KG1 (cell line): ENCODE results near the gene HOXC13.

ENCODE experiments used
- DNase-seq: peaks from one replicate; lab custom pipeline; 2025; lab: John Stamatoyannopoulos, UW

Gene HOXC13

DNA sequence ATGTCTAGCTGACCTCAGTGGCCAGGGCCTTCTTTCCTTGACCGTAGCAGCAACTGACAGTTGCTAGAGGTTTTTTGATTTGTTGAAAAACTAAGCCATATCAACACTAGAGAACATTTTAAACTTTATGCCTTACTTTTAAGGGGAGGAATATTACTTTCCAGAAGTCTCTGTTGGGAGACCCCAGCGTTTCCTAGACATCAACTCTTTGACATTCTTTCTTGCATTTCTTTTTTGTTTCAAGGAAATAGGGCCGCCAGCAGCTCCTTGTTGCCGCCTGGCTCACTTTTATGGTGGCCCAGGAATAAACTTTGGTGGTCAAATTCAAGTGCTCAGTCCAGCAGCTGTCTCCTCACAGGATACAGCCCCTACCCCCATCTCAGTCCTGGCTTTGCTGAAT lies 31.8 kb downstream of the HOXC13 start:
- no peak for DNase-seq

DNA sequence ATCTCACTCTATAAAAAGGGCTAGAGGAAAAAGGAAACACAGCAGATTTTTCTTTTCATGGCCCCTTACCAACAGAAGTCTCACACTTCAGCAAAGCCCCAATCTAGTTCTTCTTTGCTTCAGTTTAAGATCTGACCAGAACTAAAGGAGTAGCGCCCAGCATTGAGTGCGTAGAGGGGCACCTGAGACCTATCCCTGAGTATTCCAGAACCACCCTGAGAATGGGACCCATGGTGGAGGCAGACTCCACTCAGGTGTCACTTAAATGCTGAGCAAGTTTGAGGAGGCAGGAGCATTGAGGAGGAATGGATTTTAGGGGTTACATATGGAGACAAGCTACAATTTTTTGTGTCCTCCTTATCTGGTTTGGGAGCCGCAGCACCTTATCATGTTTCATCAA lies 32.5 kb downstream of the HOXC13 start:
- no peak for DNase-seq

DNA sequence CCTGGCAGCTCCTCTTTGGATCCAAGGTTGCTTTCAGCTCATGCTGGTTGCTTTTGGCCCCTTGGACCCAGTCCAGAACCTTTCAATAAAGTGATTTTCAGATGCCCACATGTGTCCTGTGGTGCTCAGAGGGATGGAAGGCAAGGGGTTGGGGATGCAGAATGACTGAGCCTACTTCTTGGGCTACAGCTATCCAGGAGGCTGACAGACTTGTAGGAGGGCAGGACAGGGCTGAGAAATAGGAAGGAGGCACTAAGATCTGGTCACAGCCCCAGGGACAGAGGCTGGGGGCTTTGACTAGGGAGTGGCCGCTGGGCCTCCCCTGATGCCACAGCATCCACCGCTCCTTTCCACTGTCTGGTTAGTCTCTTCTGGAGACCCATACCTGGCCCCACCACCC lies 33.1 kb downstream of the HOXC13 start:
- DNase-seq = no peak

DNA sequence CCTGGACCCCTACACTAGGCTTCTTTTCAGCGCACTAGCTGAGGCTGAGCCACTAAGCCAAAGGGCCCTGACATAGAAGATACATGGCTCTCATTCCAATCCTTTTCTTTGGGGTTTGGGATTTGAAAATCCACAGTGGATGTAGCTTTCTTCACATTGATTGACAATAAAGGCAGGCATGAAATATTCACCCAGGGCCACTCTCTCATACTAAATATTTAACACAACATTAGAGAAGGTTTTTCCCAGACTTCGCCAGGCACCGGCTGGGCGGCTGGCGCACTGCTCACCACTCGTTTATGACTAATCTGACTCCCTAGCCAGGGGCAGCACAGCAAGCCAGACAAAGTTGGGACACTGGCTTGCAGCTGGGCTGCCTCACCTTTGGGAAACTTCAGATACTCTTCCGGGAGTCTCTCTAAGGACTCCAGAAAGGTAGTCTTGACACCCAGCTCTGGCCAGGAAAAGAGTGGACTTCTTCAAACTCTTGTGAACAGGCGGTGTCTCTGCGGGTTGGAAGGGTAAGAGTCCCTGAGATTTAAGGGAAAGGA lies 33.6 kb downstream of the HOXC13 start:
- no peak for DNase-seq

DNA sequence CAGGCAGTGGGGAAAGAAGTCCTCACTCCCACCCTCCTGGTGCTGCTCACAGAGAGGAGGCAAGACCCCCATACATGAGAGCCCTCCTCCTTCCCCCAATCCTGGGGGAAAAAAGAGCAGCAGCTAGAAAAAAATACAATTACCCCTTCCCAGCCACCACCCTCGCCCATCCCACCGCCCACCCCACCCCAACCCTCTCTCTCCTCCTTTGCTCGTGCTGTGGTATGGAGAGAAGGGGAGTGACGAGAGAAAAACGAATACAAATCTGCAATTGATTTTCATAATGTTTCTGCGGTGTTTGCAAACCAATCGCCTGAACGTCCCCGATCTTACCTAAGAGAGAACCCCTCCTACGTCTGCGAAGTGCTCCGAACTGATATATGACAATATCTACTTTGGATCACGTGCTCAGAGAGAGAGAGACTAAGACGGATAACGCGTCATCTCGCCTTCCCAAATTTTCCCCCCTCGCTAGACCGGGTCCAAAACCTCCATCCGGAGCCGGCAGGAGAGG lies 34.1 kb downstream of the HOXC13 start, which contains the start of gene HOXC11:
TSS of gene HOXC11 (plus strand) at position 405 of the 514 bp plus-strand sequence. CDS start 116 bp downstream, outside the sequence.
- no peak for DNase-seq

DNA sequence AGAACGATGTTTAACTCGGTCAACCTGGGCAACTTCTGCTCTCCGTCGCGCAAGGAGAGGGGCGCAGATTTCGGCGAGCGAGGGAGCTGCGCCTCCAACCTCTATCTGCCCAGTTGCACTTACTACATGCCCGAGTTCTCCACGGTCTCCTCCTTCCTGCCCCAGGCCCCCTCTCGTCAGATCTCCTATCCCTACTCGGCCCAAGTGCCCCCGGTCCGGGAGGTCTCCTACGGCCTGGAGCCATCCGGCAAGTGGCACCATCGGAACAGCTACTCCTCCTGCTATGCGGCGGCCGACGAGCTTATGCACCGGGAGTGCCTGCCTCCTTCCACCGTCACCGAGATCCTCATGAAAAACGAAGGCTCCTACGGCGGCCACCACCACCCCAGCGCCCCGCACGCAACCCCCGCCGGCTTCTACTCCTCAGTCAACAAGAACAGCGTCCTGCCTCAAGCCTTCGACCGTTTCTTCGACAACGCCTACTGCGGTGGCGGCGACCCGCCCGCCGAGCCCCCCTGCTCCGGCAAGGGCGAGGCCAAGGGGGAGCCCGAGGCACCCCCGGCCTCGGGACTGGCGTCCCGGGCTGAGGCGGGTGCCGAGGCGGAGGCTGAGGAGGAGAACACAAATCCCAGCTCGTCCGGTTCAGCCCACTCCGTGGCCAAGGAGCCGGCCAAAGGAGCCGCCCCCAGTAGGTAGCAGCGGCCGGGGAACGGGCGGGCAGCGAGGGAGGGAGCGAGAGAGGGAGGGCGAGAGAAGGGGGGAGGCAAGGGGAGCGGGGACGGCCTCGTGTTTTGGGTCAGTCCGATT lies 34.8 kb downstream of the HOXC13 start:
- DNase-seq = no peak

DNA sequence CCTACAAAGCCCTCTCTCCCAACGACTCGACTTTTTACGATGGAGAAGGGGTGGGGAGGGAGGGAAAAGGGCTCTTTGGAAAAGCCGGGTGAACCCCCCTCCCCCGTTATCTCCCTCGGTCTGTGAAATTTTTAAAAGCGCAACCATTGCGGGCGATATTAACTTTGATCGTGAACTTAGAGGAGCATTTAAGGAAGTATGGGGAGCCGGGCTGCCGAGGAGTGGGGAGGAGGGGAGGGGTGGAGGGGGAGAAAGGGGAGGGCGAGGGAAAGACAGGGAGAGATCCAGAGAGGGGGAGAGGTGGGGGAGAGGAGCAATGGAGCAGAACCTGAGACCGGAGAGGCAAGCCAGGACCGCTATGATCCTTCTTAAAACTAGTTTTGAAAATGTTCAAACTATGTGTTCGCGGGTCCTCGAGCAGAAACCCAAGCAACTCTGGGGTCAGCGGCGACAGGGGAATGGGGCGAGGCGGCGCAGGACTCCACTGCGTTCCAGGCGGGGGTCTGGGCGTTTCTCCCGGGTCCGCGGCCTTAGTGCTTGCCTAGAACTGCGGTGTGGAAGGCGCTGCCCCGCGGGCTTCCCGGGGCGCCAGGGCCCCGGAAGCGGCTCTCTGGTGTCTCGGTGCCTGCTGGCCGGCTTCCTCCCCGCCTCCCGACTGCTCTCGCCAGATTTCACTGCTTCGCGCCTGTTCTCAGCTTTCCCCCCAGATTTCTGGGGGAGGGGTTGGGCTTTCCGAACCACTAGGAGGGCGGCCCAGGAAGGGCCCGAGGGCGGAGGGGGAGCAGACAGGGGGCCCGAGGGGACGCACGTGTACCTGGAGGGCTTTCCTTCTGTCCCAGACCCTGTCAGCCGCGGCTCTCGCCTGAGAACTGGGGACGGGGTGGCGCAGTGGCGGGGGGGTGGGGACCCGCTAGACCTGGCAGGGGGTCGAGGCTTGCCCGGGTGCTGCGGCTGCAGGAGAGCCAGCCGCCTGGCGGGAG lies 35.7 kb downstream of the HOXC13 start, which contains the start of gene HOTAIR:
TSS of gene HOTAIR (minus strand) at position 871 of the 980 bp plus-strand sequence.
- no peak for DNase-seq

DNA sequence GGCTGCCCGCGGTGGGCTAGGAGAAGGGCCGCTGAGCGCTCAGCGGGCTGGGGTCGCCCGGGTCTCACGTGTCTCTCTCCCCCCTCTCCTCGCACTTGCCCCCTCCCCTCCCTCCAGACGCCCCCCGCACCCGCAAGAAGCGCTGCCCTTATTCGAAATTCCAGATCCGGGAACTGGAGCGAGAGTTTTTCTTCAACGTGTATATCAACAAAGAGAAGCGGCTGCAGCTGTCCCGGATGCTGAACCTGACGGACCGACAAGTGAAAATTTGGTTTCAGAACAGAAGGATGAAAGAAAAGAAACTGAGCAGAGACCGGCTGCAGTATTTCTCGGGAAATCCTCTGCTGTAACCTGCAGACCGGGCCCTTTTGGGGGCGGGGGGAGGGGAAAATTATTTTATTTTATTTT lies 36.4 kb downstream of the HOXC13 start:
- no peak for DNase-seq

DNA sequence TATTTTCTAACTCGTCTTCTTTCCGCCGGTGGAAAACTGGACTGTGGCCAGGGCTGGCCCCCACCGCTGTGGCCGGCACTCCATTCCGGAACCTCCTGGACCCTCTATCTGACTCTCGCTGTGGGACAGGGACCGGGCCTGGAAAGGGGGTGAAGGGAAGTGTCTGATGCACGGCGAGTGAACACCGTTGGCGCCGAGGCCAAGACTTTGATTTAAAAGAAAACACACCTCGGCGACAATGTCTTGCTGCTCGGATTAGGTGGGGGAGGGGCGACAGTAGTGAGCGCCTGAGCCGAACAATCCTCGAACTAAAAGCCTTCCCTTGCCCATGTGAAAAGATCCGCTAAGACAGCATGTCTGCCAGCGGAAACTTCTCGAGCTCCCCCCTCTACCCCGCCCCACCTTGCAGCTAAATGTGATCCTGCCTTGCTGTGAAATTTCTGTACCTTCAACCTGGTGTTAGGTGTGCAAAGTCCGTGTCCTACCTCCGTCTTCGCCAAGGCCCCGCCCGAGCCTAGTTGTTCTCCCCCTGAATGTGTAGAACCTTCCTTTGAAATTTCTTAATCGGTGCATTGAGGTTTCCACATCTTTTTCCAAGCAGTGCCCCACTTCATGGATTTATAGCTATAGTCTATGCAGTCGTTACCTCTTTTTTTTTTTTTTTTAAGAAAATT lies 37.0 kb downstream of the HOXC13 start:
- DNase-seq = no peak

DNA sequence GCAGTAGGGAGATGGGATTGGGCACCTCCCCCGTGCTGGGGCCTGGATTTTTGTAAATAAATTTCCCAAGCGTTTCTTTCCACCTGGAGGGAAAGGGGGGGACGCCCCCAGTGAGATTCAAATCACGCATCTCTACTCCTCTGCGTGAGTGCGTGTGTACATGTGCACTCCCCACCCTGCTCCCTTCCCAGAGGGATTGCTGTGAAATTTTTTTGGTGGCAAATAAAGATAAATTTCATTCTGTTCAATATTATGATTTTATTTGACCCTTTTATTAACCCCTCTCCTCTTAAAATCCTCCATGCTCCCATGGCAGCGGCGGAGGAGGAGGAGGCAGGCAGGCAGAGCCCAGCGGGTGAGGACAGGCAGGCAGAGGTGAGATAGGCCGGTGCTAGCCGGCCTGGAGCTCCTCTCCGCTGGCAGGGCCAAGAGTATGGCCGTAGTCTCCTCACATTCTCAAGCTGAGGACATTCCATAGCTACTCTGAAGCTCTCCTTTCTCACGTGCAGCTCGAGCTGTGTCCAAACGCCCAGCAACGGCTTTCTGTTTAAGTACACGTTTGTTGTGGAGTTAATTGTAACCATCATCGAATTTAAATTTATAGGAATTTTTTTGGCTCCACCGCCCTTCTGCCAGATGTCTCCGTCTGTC lies 37.7 kb downstream of the HOXC13 start:
- no peak for DNase-seq

DNA sequence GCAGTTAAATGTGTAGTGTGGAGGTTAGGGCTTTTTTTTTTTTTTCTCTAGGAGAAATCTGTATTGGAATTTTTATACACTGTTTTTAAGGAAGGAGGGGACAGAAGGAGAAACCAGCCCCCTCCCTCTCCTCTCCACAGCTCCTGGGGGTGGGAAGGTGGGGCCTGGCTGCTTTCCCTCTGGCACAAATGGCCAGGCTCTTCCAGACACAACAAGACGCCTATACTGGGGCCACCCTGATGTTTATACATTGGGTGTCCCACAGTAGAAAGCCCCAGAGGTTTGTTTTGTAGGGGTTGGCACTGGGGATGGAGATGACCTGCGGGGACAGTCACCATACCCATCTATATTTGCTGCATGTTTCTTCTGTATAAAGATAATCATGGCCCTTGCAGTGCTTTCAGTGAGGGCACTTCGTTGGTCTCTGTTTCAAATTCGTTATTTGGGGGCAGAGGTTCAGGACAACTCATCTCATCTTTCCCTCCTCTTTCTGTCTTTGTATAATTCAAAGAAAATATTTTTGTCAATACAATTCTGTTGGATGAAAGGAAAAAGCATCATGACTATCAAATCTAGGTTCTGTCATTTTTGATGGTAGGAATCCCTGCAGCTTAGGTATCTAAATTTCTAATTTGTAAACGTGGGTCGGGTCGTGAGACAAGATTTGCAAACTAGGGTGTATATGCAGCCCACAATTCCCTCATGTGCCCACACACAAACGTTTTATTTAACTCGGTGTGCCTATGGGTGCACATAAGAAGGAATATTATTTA lies 38.4 kb downstream of the HOXC13 start:
- DNase-seq = no peak

DNA sequence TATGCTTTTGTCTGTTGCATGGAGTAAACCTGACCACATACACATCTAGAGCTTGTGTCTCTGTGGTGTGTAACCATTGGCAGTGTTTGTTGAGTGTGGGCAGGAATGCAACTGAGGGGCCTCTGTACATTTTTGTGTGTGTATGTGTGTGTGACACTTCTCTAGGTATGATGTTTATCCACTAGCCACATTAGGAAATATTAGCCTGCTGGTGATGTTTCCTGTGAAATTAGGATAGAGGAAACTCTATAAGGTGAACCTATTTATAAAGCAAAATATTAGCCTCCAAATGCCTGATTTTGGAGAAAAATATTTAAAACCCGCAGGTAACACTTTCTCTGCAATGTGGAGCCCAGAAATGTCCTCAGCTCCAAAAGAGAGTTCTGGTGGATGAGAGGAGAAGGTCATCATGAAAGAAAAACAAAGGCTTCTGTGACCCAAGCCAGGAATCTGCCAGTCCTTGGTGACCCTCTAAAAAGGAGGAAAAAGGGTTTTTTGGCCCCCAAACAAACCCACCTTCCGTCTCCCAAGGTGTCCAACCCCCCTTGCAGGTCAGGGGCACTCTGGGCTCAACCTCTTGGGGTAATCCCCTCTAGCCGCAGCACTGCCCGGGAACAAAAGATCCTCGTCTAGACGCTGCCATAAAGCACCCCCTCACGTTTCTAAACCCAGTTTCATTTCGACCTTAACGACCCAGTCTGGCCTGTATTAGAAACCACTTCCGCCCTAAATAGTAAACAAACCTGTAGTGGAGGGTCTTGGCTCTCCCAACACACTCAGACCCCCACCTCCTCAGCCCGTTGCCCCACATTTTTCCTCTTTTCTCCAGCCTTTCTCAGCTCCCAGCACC lies 39.2 kb downstream of the HOXC13 start:
- DNase-seq = no peak

DNA sequence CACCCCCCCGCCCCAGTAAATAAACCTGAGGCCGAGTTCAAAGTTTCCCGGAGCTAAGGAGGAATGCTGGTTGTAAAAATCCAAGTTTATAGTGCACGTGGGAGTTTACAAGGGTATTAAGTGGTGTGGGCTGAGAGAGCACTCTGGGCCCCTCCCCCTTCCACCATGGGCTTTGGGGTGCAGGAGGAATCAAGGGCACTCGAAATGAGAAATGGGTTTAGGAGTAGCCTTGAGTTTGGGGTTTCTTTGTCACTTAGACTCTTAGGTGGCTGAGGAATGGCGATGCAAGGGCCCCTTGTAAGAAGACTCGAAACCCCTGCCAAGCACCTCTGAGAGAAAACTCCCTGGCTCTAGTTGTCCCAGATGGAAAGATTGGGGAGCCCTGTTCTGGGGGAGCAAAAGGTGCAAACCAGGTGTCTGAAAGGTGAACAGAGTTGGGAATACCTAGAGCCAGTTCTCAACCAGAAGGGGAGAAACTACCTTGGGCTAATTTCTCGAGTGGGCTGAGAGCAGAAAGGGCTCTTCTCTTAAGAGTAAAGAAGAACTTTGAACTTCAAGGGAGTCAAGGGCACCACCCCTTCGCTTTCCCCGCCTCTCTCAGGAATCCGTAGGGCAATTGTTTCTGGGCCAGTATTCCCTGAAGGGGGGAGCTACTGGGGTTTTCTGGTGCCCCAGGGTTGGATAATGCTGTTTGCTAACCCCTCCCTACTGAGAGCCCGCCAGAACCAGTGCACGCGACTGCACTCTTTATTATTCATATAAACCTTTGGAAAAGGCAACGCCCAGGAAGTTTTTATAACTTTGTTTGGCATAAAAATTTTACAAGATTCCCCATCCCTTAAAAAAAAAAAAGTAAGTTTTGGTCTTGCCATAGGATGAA lies 40.1 kb downstream of the HOXC13 start:
- no peak for DNase-seq

DNA sequence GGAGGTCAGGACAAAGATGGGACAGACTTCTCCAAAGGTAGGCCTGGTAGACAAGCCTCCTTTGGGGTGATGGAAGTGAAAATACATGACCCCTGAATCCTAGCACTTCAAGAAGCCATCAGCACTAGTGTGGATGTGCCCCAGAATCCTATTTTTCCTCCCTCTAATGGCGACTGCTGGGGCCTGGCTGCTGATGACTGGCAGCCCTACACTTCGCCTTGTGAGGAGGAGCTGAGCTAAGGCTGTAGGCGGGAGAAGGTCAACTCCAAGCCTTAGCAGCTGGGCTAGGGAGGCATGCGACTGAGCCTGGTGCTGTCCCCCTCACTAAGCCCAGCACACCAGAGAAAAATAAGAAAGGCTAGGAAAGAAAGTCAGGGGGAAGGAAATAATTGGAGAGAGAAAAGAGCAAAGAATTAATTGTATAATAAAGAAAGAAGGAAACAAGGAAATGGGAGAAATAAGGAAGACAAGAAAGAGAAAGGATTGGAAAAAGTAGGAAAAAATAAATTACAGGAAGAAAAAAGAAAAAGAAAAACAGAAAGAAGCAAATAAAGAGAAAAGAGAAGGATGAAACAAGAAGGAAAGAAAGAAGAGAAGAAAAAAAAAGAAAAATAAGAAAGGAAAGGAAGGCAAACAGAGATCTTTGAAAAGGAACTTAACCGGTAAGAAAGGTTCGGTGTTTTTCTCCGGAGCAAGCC lies 41.6 kb downstream of the HOXC13 start:
- no peak for DNase-seq

DNA sequence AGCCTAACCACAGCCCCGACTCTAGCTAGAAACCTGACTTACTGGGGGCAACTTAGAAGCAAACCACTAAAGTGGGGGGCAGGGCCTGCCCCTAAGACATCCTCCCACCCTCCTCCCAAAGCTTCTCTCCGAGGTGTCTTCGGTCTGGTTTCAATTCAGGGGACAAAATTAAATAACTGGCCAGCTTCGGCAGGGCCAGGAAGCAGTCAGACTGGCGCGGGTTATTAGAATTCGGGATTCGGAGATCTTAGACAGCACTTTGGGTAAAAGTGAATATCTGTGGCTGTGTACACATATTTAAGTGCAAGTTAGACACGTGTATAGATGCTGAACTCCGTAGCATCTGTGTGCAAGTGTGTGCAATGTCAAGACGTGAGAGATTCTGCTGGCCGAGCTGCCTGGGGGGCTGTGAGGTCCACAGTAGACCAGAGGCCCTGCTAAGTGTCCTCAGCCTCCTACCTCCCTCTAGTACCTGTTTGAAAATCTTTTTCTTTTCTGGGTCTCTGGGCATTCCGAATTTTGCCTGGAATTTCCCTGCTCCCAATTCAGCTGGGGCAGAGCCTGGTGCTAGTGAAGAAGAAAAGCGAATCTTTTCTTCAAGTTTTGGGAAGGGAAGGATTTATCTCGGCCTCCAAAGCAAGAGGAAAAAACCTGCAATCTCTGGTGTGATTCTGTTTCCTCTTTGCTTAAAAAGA lies 42.3 kb downstream of the HOXC13 start:
- DNase-seq = no peak

DNA sequence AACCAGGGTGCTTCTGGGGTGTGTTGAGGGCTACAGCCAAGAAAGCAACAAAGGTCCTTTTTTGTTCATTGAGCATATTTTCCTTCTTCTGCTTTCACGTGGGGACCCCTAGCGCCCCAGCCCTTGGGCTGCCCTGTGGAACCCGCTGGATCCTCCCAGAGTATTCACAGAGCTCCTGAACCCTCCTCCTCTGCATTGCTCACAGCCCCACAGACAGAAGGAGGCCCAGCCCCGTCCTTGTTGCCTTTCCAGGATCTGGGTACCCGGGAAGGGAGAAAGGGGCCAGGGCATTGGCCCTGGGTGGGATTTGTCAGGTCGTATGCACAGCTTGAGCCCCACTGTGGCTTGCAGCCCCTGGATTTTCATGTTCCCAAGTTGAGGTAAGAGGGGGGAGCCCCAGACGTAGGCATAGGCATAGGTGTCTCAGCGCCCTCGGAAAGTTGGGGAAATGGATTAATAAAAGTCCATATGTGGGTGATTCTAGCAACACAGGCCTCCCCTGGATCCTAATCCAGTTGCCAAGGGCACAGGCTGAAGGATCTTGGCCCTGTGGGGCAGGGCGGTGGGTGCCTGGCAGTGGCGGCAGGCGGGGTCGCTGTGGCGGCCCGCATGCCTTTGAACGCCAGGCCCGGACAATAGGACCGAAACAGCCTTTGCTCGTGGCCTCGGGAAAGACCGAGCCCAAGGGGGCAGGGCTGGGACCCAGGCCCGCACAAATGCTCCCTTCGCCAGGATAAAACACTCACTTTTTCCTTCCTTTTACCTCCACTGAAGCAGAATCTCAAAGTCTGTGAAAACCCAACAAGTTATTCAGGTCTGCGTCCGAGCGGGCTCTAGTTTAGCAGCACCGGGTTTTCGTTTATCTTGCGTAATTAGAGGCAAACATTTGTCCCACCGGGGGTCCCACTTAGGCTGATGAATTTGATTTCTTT lies 43.3 kb downstream of the HOXC13 start:
- no peak for DNase-seq
